PC-3 (cell line): ENCODE measurements around the gene CEP170. TPM values are rescaled to one million over a fixed set of nuclear protein-coding genes. Genes with fewer than 3 reads are reported as not detected.

ENCODE experiments used
- ATAC-seq: fragments of 200-7000 bp; cut with Tn5 transposase; 2 replicates; pipeline ENCODE4 v1.9.1; 2020; ENCODE audit warnings: mild to moderate bottlenecking, moderate library complexity
- BruUV-seq: library from RNA; stranded (reverse); fragments of 400-500 nt; replicated peaks from 2 replicates; lab custom pipeline; 2021; lab: Mats Ljungman, UMichigan
- CTCF ChIA-PET: fragments of 300-600 bp; sonication (Branson Sonifier 250); formaldehyde crosslinking; loops from one replicate; lab custom pipeline; 2022; ENCODE audit warnings: antibody characterized with exemption; lab: Charles Lee
- POLR2A ChIA-PET: fragments of 300-600 bp; sonication (Branson Sonifier 250); formaldehyde crosslinking; loops from one replicate; lab custom pipeline; 2022; ENCODE audit warnings: antibody characterized with exemption; ENCODE audit not compliant: unreplicated experiment; lab: Charles Lee
- DNase-seq: peaks from one replicate; pipeline ENCODE4 v3.0.0-alpha.2; 2015
- H2AFZ ChIP-seq: fragments of 300-600 bp; sonication (generic); 2 replicates; pipeline ENCODE4 v1.6.0; 2016; ENCODE audit warnings: antibody characterized with exemption, low read length
- H3F3A ChIP-seq: fragments of 300-600 bp; sonication (generic); one replicate; pipeline ENCODE4 v1.6.0; 2017; ENCODE audit warnings: antibody characterized with exemption, low read length, control low read depth, mild to moderate bottlenecking; ENCODE audit not compliant: unreplicated experiment
- H3K27ac ChIP-seq: fragments of 300-600 bp; sonication (generic); 2 replicates; pipeline ENCODE4 v1.5.1; 2016; ENCODE audit warnings: mild to moderate bottlenecking, low read length
- H3K27me3 ChIP-seq: fragments of 300-600 bp; sonication (generic); 2 replicates; pipeline ENCODE4 v1.6.1; 2016; ENCODE audit warnings: low read length, mixed read lengths
- H3K36me3 ChIP-seq: fragments of 300-600 bp; sonication (generic); 2 replicates; pipeline ENCODE4 v1.6.1; 2016; ENCODE audit warnings: low read depth, mixed run types, low read length, mixed read lengths
- H3K4me1 ChIP-seq: fragments of 300-600 bp; sonication (generic); 2 replicates; pipeline ENCODE4 v1.5.1; 2016; ENCODE audit warnings: low read length; ENCODE audit not compliant: insufficient read depth
- H3K4me2 ChIP-seq: fragments of 300-600 bp; sonication (generic); 2 replicates; pipeline ENCODE4 v1.6.0; 2016; ENCODE audit warnings: low read length
- H3K4me3 ChIP-seq: fragments of 300-600 bp; sonication (generic); 2 replicates; pipeline ENCODE4 v1.5.1; 2016; ENCODE audit warnings: mild to moderate bottlenecking, low read length, mixed read lengths
- H3K79me2 ChIP-seq: fragments of 300-600 bp; sonication (generic); 2 replicates; pipeline ENCODE4 v1.6.1; 2017; ENCODE audit warnings: low read length, mixed read lengths
- H3K9ac ChIP-seq: fragments of 300-600 bp; sonication (generic); 2 replicates; pipeline ENCODE4 v1.6.0; 2016; ENCODE audit warnings: mild to moderate bottlenecking, low read length
- H3K9me2 ChIP-seq: fragments of 300-600 bp; sonication (generic); replicated peaks from 2 replicates; pipeline ENCODE4 v1.6.1; 2016; ENCODE audit warnings: mixed run types, low read length, mixed read lengths
- H3K9me3 ChIP-seq: fragments of 300-600 bp; sonication (generic); 2 replicates; pipeline ENCODE4 v1.6.1; 2016; ENCODE audit warnings: low read length, mixed read lengths
- H4K20me1 ChIP-seq: fragments of 300-600 bp; sonication (generic); 2 replicates; pipeline ENCODE4 v1.6.1; 2016; ENCODE audit warnings: low read length, mixed read lengths
- EZH2 ChIP-seq: fragments of 300-600 bp; sonication (generic); IDR thresholded peaks from one replicate; pipeline ENCODE4 v1.6.1; 2017; ENCODE audit warnings: antibody characterized with exemption, mild to moderate bottlenecking, low read length; ENCODE audit not compliant: unreplicated experiment
- EZH2phosphoT487 ChIP-seq: fragments of 300-600 bp; sonication (generic); IDR thresholded peaks from 2 replicates; pipeline ENCODE4 v1.6.1; 2018; ENCODE audit warnings: mild to moderate bottlenecking, antibody characterized with exemption, low read length, borderline replicate concordance
- intact Hi-C: fragments of 100-400 bp; cut with micrococcal nuclease; formaldehyde crosslinking; loops from 2 replicates; pipeline ENCODE4 v1.9.0; 2023
- total RNA-seq: library from RNA; depleted of rRNA; stranded (reverse); fragments of >200 nt; gene quantifications from 2 replicates; pipeline ENCODE4 v1.2.3, GENCODE V29; 2014
- TF ChIP-seq, protein P1 (sequence below): fragments of 300-600 bp; sonication (generic); conservative IDR thresholded peaks from 2 replicates; pipeline ENCODE4 v1.5.1; 2017; ENCODE audit warnings: antibody characterized with exemption, low read depth, mild to moderate bottlenecking, low read length

CEP170 gene
- total RNA-seq, 1 experiment from 2014 or later, result 65.3 TPM

DNA sequence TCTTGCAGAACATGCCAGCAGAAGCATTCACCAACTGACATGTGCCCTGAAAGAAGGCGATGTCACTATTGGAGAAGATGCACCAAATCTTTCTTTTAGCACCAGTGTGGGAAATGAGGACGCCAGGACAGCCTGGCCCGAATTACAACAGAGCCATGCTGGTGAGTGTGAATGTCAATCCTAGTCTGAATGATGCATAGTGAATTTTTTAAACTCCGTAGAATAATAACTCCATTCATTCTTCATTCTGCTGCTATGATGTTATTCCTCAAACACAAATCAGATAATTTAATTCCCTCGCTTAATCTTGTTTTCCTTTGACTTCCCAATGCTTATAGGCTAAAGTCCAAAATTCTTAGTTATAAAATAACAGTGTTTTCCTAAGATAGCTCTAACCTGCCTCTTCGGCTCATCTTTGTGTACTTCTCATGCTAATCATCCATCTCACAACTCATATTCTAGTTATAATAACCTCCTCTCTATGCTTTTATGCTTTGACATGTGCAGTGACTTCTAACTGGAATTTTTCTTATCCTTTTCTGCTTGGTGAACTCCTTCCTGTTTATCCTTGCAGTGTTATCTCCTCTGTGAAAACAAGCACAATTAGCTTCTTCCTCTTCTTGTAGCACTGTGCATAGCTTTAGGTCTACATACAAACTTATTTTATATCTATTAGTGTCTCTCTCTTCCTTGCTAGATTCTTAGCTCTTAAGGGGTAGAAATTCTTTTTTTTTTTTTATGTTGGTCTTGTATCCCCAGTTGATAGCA lies 15.2 kb upstream of the CEP170 start:
- TF ChIP-seq, protein P1, sequence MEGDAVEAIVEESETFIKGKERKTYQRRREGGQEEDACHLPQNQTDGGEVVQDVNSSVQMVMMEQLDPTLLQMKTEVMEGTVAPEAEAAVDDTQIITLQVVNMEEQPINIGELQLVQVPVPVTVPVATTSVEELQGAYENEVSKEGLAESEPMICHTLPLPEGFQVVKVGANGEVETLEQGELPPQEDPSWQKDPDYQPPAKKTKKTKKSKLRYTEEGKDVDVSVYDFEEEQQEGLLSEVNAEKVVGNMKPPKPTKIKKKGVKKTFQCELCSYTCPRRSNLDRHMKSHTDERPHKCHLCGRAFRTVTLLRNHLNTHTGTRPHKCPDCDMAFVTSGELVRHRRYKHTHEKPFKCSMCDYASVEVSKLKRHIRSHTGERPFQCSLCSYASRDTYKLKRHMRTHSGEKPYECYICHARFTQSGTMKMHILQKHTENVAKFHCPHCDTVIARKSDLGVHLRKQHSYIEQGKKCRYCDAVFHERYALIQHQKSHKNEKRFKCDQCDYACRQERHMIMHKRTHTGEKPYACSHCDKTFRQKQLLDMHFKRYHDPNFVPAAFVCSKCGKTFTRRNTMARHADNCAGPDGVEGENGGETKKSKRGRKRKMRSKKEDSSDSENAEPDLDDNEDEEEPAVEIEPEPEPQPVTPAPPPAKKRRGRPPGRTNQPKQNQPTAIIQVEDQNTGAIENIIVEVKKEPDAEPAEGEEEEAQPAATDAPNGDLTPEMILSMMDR, result no peak
- no peak for TF ChIP-seq EZH2
- no peak for TF ChIP-seq EZH2phosphoT487
- BruUV-seq, result no TSS peak
- Histone ChIP-seq H4K20me1 (no peaks in the 10 kb centered on the region), H3K27me3 (no peaks in the 10 kb centered on the region), H3K9me2 (no peaks in the 10 kb centered on the region), H3K4me2 (no peak overlapping the region; the same call in 1 of the 2 replicates), H3K79me2 (peaks cover 23% of the 10 kb centered on the region), H3K27ac (no peak overlapping the region), H3K4me1 (peaks cover 30% of the 10 kb centered on the region), H3K9me3 (no peaks in the 10 kb centered on the region), H2AFZ (no peak overlapping the region), H3F3A (peaks cover 18% of the 10 kb centered on the region), H3K36me3 (peaks cover 24% of the 10 kb centered on the region), H3K4me3 (no peak overlapping the region), H3K9ac (no peak overlapping the region)
- CTCF ChIA-PET, result no interaction called here
- intact Hi-C loops, result no loop called here
- POLR2A ChIA-PET, result no interaction called here
- no peak for ATAC-seq
- no peak for DNase-seq

DNA sequence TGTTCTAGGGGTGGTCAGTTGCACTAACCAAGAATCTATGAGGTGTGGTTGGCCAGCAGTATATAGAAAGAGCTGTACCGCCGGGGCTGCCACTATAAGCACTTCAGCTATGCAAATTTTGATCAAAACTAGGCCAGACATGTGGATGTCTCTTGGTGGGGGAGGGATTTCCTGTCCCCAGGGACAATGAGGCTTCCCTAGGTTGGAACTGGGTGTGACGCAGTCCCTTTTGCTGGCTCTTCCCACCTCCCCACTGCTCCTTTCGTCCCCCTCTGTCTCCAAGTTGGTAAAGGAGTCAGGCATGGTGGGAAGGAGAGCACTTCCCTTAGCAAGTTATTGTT lies 14.3 kb upstream of the CEP170 start:
- Histone ChIP-seq H3K27me3 (no peaks in the 10 kb centered on the region), H3K9me3 (no peaks in the 10 kb centered on the region), H3K4me1 (peaks cover 38% of the 10 kb centered on the region), H3K79me2 (peaks cover 31% of the 10 kb centered on the region), H3K9ac (peak overlapping the region; percentile 42), H2AFZ (peak overlapping the region; percentile 6; the same call in 1 of the 2 replicates), H3K27ac (peak overlapping the region; percentile 87), H3K36me3 (peaks cover 17% of the 10 kb centered on the region), H3K4me3 (0 out of 2 replicates have a peak overlapping the region, but pooled peaks have one; percentile 50), H4K20me1 (no peaks in the 10 kb centered on the region), H3F3A (peaks cover 18% of the 10 kb centered on the region), H3K9me2 (no peaks in the 10 kb centered on the region), H3K4me2 (peak overlapping the region; percentile 73)
- ATAC-seq (no peak), DNase-seq (no peak)
- ChIA-PET CTCF (no interaction called here), POLR2A (no interaction called here)
- no TSS peak for BruUV-seq
- no peak for TF ChIP-seq EZH2phosphoT487
- TF ChIP-seq, protein P1, result no peak
- no peak for TF ChIP-seq EZH2
- intact Hi-C loops, result no loop called here
